Jurkat, Clone E6-1 (cell line): ENCODE results near the gene ENPP4.

Experiments used
- DNase-seq: peaks from one replicate; pipeline ENCODE4 v3.0.0-alpha.2; 2011; ENCODE audit warnings: low read depth, low spot score
- H3K4me3 ChIP-seq: 2 replicates; pipeline ENCODE4 v1.5.1; 2011; ENCODE audit warnings: mild to moderate bottlenecking, low read length, control low read depth, moderate library complexity

ENPP4 gene

GRCh38 chr6:46189726-46190125, 59.9 kb downstream of the ENPP4 start:
- no peak overlapping the region for H3K4me3 ChIP-seq
- DNase-seq = no peak

- DNase-seq = no peak
- no peak overlapping the region for H3K4me3 ChIP-seq
Measured at GRCh38 chr6:46190889-46191288, 61.1 kb downstream of the ENPP4 start.

GRCh38 chr6:46191961-46192360, 62.2 kb downstream of the ENPP4 start:
- no peak overlapping the region for H3K4me3 ChIP-seq
- DNase-seq = no peak
